RPMI7951 (cell line): ENCODE data around the gene MRPL21. TPM values are rescaled to one million over a fixed set of nuclear protein-coding genes. Genes with fewer than 3 reads are reported as not detected.

Experiments
- DNase-seq: peaks from one replicate; pipeline ENCODE4 v3.0.0-alpha.2; 2012; ENCODE audit warnings: low read depth
- total RNA-seq: library from RNA; depleted of rRNA; stranded (reverse); fragments of >200 nt; shearing (Covaris generic); gene quantifications from 2 replicates; pipeline ENCODE4 v1.2.3, GENCODE V29; 2014; rRNA removed

Gene MRPL21
- total RNA-seq, 1 experiment from 2014 or later = 134 TPM

- peak; percentile 76 for DNase-seq
These were observed 61.8 kb downstream of the MRPL21 start, which contains the start of gene CPT1A for GRCh38 chr11:68841718-68842426. TSS of gene CPT1A (minus strand) at chr11:68841916. CDS start at chr11:68815474, 26,442 bp downstream.

Other genes starting within 250 kb of the MRPL21 start
- not detected in 2 replicates for gene GAL, start 219.3 kb downstream of the MRPL21 start, total RNA-seq
- gene TESMIN, start 152.3 kb downstream of the MRPL21 start, total RNA-seq = 0.96 and 1.1 TPM in 2 replicates
- gene CPT1A, start 61.9 kb downstream of the MRPL21 start, total RNA-seq = 29.7 and 34.4 TPM in 2 replicates
- gene IGHMBP2, start 59 bp upstream of the MRPL21 start, total RNA-seq = 5.3 and 5.4 TPM in 2 replicates
- gene MRGPRD, start 77.2 kb upstream of the MRPL21 start, total RNA-seq = not detected in 2 replicates
- under 0.01 TPM in 1 of 2 replicates, not detected in the other for gene MRGPRF, start 109.4 kb upstream of the MRPL21 start, total RNA-seq
- 3.2 and 4.7 TPM in 2 replicates for gene TPCN2, start 145.1 kb upstream of the MRPL21 start, total RNA-seq